ENCODE measurements around the gene MFSD1. TPM values are rescaled to one million over a fixed set of nuclear protein-coding genes. Genes with fewer than 3 reads are reported as not detected.

Gene MFSD1
- polyA plus RNA-seq, result 19.8 and 24.5 TPM in 2 replicates

DNA sequence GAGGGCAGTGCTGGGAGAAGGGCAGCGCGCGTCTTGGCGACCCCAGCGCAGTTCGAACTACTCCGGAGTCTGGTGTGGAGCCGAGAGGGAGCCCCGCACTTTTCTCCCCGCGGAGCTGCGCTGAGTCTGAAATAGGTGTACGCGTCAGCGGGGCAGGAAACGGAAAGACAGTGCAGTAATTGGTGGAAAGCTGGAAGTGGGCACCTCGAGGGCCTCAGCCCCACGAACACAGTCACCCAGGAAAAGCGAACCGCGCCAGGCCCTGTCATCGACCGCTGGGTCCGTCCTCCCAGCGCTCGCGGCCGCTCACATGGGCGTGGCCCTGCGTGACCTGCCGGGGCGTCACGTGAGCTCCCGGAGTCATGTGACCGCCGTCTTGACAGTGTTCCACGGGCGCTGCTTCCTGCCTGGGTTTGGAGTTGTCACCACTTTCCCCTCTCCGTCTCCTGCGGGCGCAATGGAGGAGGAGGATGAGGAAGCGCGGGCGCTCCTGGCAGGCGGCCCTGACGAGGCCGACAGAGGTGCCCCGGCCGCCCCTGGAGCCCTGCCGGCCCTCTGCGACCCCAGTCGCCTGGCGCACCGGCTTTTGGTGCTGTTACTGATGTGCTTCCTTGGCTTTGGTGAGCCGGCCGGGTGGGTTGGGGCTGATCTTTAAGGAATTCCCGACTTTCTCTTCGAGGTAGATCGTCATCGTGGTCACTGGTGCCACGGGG, at the start of gene MFSD1:
Gene MFSD1, plus strand, starts transcription at position 359 of the 713 bp plus-strand sequence. Its CDS starts 99 bp downstream, at position 458.

Other genes with a start within 250 kb of the MFSD1 start
- gene MLF1, start 230.9 kb upstream of the MFSD1 start, polyA plus RNA-seq, result 70.6 and 86.1 TPM in 2 replicates
- 57.0 and 89.6 TPM in 2 replicates for gene GFM1, start 157.5 kb upstream of the MFSD1 start, polyA plus RNA-seq
- 6.4 and 11.9 TPM in 2 replicates for gene LXN, start 129.4 kb upstream of the MFSD1 start, polyA plus RNA-seq
- 0.71 and 2.4 TPM in 2 replicates for gene RARRES1, start 69.6 kb upstream of the MFSD1 start, polyA plus RNA-seq